ENCODE measurements around the gene HOXA1.

- TF ChIP-seq EZH2 (IDR thresholded peaks at IDR 0.05; ENCODE audit: low read length, unreplicated experiment) (no peak), EZH2phosphoT487 (IDR thresholded peaks at IDR 0.05; ENCODE audit: borderline replicate concordance, low read length) (no peak)
- TF ChIP-seq, protein P1, sequence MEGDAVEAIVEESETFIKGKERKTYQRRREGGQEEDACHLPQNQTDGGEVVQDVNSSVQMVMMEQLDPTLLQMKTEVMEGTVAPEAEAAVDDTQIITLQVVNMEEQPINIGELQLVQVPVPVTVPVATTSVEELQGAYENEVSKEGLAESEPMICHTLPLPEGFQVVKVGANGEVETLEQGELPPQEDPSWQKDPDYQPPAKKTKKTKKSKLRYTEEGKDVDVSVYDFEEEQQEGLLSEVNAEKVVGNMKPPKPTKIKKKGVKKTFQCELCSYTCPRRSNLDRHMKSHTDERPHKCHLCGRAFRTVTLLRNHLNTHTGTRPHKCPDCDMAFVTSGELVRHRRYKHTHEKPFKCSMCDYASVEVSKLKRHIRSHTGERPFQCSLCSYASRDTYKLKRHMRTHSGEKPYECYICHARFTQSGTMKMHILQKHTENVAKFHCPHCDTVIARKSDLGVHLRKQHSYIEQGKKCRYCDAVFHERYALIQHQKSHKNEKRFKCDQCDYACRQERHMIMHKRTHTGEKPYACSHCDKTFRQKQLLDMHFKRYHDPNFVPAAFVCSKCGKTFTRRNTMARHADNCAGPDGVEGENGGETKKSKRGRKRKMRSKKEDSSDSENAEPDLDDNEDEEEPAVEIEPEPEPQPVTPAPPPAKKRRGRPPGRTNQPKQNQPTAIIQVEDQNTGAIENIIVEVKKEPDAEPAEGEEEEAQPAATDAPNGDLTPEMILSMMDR (conservative IDR thresholded peaks at IDR 0.05; ENCODE audit: low read depth, low read length), result no peak
These were observed 31.1 kb downstream of the HOXA1 start for GRCh38 chr7:27064661-27065060.

All from PC-3 (cell line).